DND-41 (cell line): ENCODE measurements around the gene GAR1.

Source experiments
- ATAC-seq: fragments of 200-7000 bp; cut with Tn5 transposase; 3 replicates; pipeline ENCODE4 v1.9.1; 2021; ENCODE audit warnings: low read depth; ENCODE audit not compliant: insufficient read depth
- DNase-seq: peaks from one replicate; pipeline ENCODE4 v3.0.0-alpha.2; 2020
- H2AFZ ChIP-seq: 2 replicates; pipeline ENCODE4 v1.6.0; 2012; ENCODE audit warnings: low read depth, low read length
- H3K27ac ChIP-seq: 2 replicates; pipeline ENCODE4 v1.5.1; 2012; ENCODE audit warnings: low read length, inconsistent platforms
- H3K27me3 ChIP-seq: fragments of 200-600 bp; sonication (generic); 2 replicates; pipeline ENCODE4 v1.6.0; 2012; ENCODE audit warnings: low read length, mild to moderate bottlenecking, inconsistent platforms; ENCODE audit not compliant: insufficient read depth, poor library complexity
- H3K36me3 ChIP-seq: 2 replicates; pipeline ENCODE4 v1.5.1; 2012; ENCODE audit warnings: low read length, inconsistent platforms; ENCODE audit not compliant: insufficient read depth
- H3K4me1 ChIP-seq: 2 replicates; pipeline ENCODE4 v1.5.1; 2012; ENCODE audit warnings: mild to moderate bottlenecking, low read length; ENCODE audit not compliant: insufficient read depth
- H3K4me2 ChIP-seq: 2 replicates; pipeline ENCODE4 v1.6.0; 2012; ENCODE audit warnings: mild to moderate bottlenecking, moderate library complexity, low read length, inconsistent platforms; ENCODE audit not compliant: insufficient read depth
- H3K4me3 ChIP-seq, 2 experiments: fragments of 200-600 bp in 1 of 2; shearing (Covaris generic) in 1 of 2; 2 replicates each; pipeline ENCODE4 v1.5.1; 2012 to 2016; ENCODE audit warnings: inconsistent platforms in 2 of 2, low read length in 2 of 2, mild to moderate bottlenecking in 2 of 2, low read depth in 1 of 2, moderate library complexity in 1 of 2
- H3K79me2 ChIP-seq: 2 replicates; pipeline ENCODE4 v1.6.0; 2012; ENCODE audit warnings: low read length, inconsistent platforms; ENCODE audit not compliant: insufficient read depth
- H3K9ac ChIP-seq: 2 replicates; pipeline ENCODE4 v1.6.0; 2012; ENCODE audit warnings: low read depth, mild to moderate bottlenecking, inconsistent platforms, low read length, moderate library complexity
- H3K9me3 ChIP-seq: 2 replicates; pipeline ENCODE4 v1.5.1; 2012; ENCODE audit warnings: low read length, moderate library complexity, mild to moderate bottlenecking, inconsistent platforms; ENCODE audit not compliant: insufficient read depth, severe bottlenecking
- H4K20me1 ChIP-seq: 2 replicates; pipeline ENCODE4 v1.6.0; 2012; ENCODE audit warnings: low read length; ENCODE audit not compliant: insufficient read depth
- CTCF ChIP-seq: IDR thresholded peaks from 2 replicates; pipeline ENCODE4 v1.5.1; 2012; ENCODE audit warnings: borderline replicate concordance, low read length, moderate library complexity, mild to moderate bottlenecking; ENCODE audit not compliant: poor library complexity, severe bottlenecking; ENCODE audit errors: extremely low read depth
- EZH2 ChIP-seq: IDR thresholded peaks from 3 replicates; pipeline ENCODE4 v1.6.1; 2012; ENCODE audit warnings: borderline replicate concordance, low read depth, mild to moderate bottlenecking, moderate library complexity, low read length, inconsistent platforms; ENCODE audit not compliant: severe bottlenecking

GAR1 gene

GRCh38 chr4:109810552-109811387 is 4.8 kb upstream of the GAR1 start:
- no peaks in the 10 kb centered on the region for H3K36me3 ChIP-seq
- H3K27me3 ChIP-seq: no peaks in the 10 kb centered on the region
- H3K4me3 ChIP-seq: no peak overlapping the region
- TF ChIP-seq EZH2 (no peak), CTCF (no peak)
- no peak for ATAC-seq
- H3K9ac ChIP-seq: no peak overlapping the region
- H4K20me1 ChIP-seq: no peaks in the 10 kb centered on the region
- H3K4me1 ChIP-seq: peaks cover 12% of the 10 kb centered on the region
- H3K9me3 ChIP-seq: no peaks in the 10 kb centered on the region
- no peak overlapping the region for H2AFZ ChIP-seq
- H3K27ac ChIP-seq: no peak overlapping the region
- H3K4me2 ChIP-seq: no peak overlapping the region
- peaks cover 4% of the 10 kb centered on the region for H3K79me2 ChIP-seq
- DNase-seq: no peak

GRCh38 chr4:109811707-109812106 is 3.9 kb upstream of the GAR1 start:
- ATAC-seq (no peak), DNase-seq (no peak)
- Histone ChIP-seq H3K27ac (no peak overlapping the region), H3K4me1 (peaks cover 18% of the 10 kb centered on the region), H3K4me3 (no peak overlapping the region), H3K79me2 (peaks cover 13% of the 10 kb centered on the region), H3K9ac (no peak overlapping the region), H3K4me2 (no peak overlapping the region), H4K20me1 (no peaks in the 10 kb centered on the region), H3K9me3 (no peaks in the 10 kb centered on the region), H3K27me3 (no peaks in the 10 kb centered on the region), H3K36me3 (no peaks in the 10 kb centered on the region), H2AFZ (no peak overlapping the region)
- TF ChIP-seq EZH2 (no peak), CTCF (no peak)

- peak overlapping the region; percentile 92 for H2AFZ ChIP-seq
- peak overlapping the region; percentile 67 for H3K9ac ChIP-seq
- DNase-seq: peak; percentile 62
- peak; percentile 44 for ATAC-seq
- no peaks in the 10 kb centered on the region for H3K9me3 ChIP-seq
- peaks cover 42% of the 10 kb centered on the region for H3K36me3 ChIP-seq
- H3K4me3 ChIP-seq: peak overlapping the region; percentile 59 to 81
- H4K20me1 ChIP-seq: no peaks in the 10 kb centered on the region; the same call in 1 of the 2 replicates
- peak overlapping the region; percentile 76 for H3K4me2 ChIP-seq
- H3K79me2 ChIP-seq: peaks cover 43% of the 10 kb centered on the region
- H3K4me1 ChIP-seq: peaks cover 32% of the 10 kb centered on the region
- no peaks in the 10 kb centered on the region for H3K27me3 ChIP-seq
- TF ChIP-seq CTCF (no peak), EZH2 (no peak)
- peak overlapping the region; percentile 86 for H3K27ac ChIP-seq
Measured at GRCh38 chr4:109816082-109816442, 500 bp downstream of the GAR1 start.
